LNCaP clone FGC (cell line): Measurements from ENCODE around the gene TNFRSF19.

Experiments
- DNase-seq: peaks from one replicate; pipeline ENCODE4 v3.0.0-alpha.2; 2011; ENCODE audit warnings: low read depth
- H3K4me3 ChIP-seq: 2 replicates; pipeline ENCODE4 v1.5.1; 2011; ENCODE audit warnings: mild to moderate bottlenecking, low read depth, low read length, control low read depth
- CTCF ChIP-seq: IDR thresholded peaks from 2 replicates; pipeline ENCODE4 v1.5.1; 2012; ENCODE audit warnings: mild to moderate bottlenecking; ENCODE audit not compliant: control insufficient read depth, insufficient read depth; ENCODE audit errors: extremely low read depth

TNFRSF19 gene

GRCh38 chr13:23549724-23550123, 20.5 kb upstream of the TNFRSF19 start:
- no peak for DNase-seq
- H3K4me3 ChIP-seq, result no peak overlapping the region
- no peak for TF ChIP-seq CTCF

GRCh38 chr13:23550163-23550562, 20.0 kb upstream of the TNFRSF19 start:
- no peak for DNase-seq
- TF ChIP-seq CTCF, result no peak

GRCh38 chr13:23551213-23552008, 18.8 kb upstream of the TNFRSF19 start:
- no peak for DNase-seq
- no peak for TF ChIP-seq CTCF

More at GRCh38 chr13:23550163-23550562, 20.0 kb upstream of the TNFRSF19 start:
- no peak overlapping the region for H3K4me3 ChIP-seq

GRCh38 chr13:23552171-23552570, 18.0 kb upstream of the TNFRSF19 start:
- TF ChIP-seq CTCF, result no peak
- H3K4me3 ChIP-seq, result no peak overlapping the region
- no peak for DNase-seq

More at GRCh38 chr13:23551213-23552008, 18.8 kb upstream of the TNFRSF19 start:
- H3K4me3 ChIP-seq, result no peak overlapping the region

- no peak for TF ChIP-seq CTCF
- no peak overlapping the region for H3K4me3 ChIP-seq
- DNase-seq, result no peak
Measured at GRCh38 chr13:23552661-23553060, 17.6 kb upstream of the TNFRSF19 start.

GRCh38 chr13:23554000-23554399, 16.2 kb upstream of the TNFRSF19 start:
- no peak for TF ChIP-seq CTCF
- DNase-seq, result no peak
- no peak overlapping the region for H3K4me3 ChIP-seq

- DNase-seq, result no peak
- H3K4me3 ChIP-seq, result no peak overlapping the region
- TF ChIP-seq CTCF, result no peak
Measured at GRCh38 chr13:23557043-23557442, 13.2 kb upstream of the TNFRSF19 start.
